ENCODE results near the gene BTBD9. TPM values are rescaled to one million over a fixed set of nuclear protein-coding genes. Genes with fewer than 3 reads are reported as not detected.
A peak's percentile ranks its signal among the peaks of the same experiment; 100 is the strongest.

BTBD9 gene
- total RNA-seq, 6 experiments from 2014 or later = 11.0 to 12.7 (median 12.5) TPM

DNA sequence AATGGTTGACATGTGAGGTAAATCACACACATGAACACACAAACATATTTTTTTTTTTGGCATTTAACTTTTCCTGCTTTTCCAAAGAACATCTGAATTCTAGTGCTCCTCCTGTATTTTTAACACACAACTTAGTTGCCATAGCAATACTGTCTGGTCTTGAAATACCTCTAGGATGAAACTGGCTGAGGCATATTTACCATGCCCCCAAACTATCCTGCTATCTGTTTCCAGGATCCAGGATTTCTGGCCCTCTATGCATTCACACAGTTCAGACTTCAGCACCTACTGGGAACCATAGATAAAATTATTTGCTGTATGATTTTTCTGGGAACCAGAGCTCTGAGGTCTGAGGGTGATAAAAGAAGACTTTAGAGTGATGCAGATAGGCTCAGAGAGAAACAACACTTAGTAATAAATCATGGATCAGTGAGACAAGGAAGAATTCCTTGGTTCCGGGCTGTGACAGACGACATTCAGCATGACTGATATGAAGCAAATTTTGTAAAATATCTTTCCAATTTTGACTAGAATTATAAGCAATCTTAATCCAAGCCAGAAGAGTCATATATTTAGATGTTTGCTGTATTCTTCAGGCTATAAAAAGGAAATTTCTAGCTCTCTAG is 359.7 kb downstream of the BTBD9 start:
- H3K9me3 Mint-ChIP-seq = no peaks in the 10 kb centered on the region
- no peak for DNase-seq
- H3K4me3 Mint-ChIP-seq = no peak overlapping the region
- no peaks in the 10 kb centered on the region for H3K27me3 Mint-ChIP-seq (ENCODE audit: insufficient read depth)
- TF ChIP-seq, protein P1, sequence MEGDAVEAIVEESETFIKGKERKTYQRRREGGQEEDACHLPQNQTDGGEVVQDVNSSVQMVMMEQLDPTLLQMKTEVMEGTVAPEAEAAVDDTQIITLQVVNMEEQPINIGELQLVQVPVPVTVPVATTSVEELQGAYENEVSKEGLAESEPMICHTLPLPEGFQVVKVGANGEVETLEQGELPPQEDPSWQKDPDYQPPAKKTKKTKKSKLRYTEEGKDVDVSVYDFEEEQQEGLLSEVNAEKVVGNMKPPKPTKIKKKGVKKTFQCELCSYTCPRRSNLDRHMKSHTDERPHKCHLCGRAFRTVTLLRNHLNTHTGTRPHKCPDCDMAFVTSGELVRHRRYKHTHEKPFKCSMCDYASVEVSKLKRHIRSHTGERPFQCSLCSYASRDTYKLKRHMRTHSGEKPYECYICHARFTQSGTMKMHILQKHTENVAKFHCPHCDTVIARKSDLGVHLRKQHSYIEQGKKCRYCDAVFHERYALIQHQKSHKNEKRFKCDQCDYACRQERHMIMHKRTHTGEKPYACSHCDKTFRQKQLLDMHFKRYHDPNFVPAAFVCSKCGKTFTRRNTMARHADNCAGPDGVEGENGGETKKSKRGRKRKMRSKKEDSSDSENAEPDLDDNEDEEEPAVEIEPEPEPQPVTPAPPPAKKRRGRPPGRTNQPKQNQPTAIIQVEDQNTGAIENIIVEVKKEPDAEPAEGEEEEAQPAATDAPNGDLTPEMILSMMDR (IDR thresholded peaks at IDR 0.05) = no peak
- peaks cover 5% of the 10 kb centered on the region; the same call in 1 of the 2 replicates for H3K36me3 Mint-ChIP-seq (ENCODE audit: low read depth)
- peaks cover 41% of the 10 kb centered on the region for H3K4me1 Mint-ChIP-seq (ENCODE audit: low read depth)
- no peak overlapping the region for H3K27ac Mint-ChIP-seq

DNA sequence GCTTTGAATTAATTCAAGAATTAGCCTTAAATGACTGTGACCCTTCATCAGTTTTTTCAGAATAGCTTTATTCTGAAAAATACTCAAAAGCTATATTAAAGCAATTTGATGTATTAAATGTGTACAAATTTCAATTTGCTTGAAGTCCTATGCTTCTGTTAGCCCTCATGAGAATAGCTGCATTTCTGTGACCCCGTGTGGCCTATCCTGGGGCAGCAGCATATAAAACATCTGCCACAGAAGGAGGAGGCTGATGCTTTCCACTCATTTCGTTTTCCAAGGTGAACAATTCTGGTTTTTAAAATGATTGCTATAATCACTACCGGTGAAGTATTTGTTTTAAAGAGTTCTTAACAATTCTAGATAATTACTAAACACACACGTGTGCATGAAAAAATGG is 360.3 kb downstream of the BTBD9 start:
- Mint-ChIP-seq H3K4me3 (no peak overlapping the region), H3K27ac (no peak overlapping the region), H3K9me3 (no peaks in the 10 kb centered on the region), H3K4me1 (ENCODE audit: low read depth) (peaks cover 38% of the 10 kb centered on the region), H3K36me3 (ENCODE audit: low read depth) (0 out of 2 replicates have a peak, but pooled peaks cover 4% of the 10 kb centered on the region), H3K27me3 (ENCODE audit: insufficient read depth) (no peaks in the 10 kb centered on the region)
- TF ChIP-seq, protein P1 (IDR thresholded peaks at IDR 0.05) = peak; percentile 12; the same call in 1 of the 2 replicates
- DNase-seq = no peak

DNA sequence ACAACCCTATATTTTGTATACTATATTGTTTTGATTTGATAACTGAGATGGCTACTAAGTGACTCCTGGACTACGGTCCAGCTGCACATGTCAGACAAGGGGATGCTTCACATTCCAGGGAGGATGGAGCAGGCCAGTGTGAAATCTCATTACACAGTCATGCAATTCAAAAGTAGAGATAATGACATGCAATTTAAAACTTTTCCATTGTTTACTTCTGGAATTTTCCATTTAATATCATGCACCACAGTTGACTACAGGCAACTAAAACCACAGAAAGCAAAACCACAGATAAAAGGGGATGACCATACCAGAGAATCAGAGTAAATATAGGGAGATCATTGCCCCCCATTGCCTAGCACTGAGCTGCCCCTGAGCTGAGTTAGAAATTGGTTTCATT is 366.4 kb downstream of the BTBD9 start:
- H3K27ac Mint-ChIP-seq = peak overlapping the region; percentile 53
- DNase-seq = peak; percentile 59
- H3K27me3 Mint-ChIP-seq (ENCODE audit: insufficient read depth) = no peaks in the 10 kb centered on the region
- peaks cover 58% of the 10 kb centered on the region for H3K4me1 Mint-ChIP-seq (ENCODE audit: low read depth)
- TF ChIP-seq, protein P1 (IDR thresholded peaks at IDR 0.05) = no peak
- H3K4me3 Mint-ChIP-seq = peak overlapping the region; percentile 5; the same call in 1 of the 2 replicates
- H3K9me3 Mint-ChIP-seq = no peaks in the 10 kb centered on the region
- H3K36me3 Mint-ChIP-seq (ENCODE audit: low read depth) = no peaks in the 10 kb centered on the region; the same call in 1 of the 2 replicates

DNA sequence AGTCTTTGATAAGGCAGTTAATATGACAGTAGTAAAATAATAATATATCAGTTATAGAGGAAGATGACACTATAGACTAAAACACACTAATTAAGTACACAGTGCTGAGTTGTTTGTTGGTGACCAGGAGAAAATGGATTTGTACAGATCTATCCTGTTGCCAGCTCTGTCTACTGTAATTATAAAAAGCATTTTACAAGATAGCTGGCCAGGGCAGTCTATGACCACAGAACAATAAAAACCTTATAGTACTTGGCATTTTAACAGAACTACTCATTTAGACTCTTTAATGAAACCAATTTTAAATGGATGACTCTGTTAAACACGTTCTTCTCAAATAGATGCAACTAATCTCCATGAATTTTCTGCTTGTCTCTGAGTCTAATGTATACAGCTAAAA is 367.5 kb downstream of the BTBD9 start:
- TF ChIP-seq, protein P1 (IDR thresholded peaks at IDR 0.05) = no peak
- H3K4me3 Mint-ChIP-seq = 0 out of 2 replicates have a peak overlapping the region, but pooled peaks have one; percentile 5

DNA sequence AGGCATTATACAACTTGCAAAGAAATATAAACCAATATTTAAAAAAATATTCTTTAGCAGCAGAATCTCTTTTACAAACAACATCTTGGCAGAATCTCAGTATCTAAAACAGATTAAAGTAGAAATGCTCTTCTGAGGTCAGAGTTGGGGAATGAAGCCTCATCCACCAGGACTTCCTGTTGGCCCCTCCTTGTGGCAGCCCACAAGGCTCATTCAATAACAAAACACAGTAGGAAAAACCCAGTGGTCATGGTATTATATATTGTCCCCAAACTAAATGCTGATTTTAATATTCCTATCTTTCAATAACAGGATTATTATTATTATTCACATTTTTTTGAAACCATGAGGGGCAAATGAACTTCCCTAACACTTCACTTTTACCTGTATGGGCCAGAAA is 368.6 kb downstream of the BTBD9 start:
- Mint-ChIP-seq H3K9me3 (no peaks in the 10 kb centered on the region), H3K36me3 (ENCODE audit: low read depth) (no peaks in the 10 kb centered on the region; the same call in none of the 2 replicates), H3K4me1 (ENCODE audit: low read depth) (peaks cover 80% of the 10 kb centered on the region), H3K4me3 (no peak overlapping the region), H3K27ac (no peak overlapping the region), H3K27me3 (ENCODE audit: insufficient read depth) (no peaks in the 10 kb centered on the region)
- TF ChIP-seq, protein P1 (IDR thresholded peaks at IDR 0.05) = peak; percentile 30; the same call in 1 of the 2 replicates
- DNase-seq = no peak

More for the DNA sequence above, 367.5 kb downstream of the BTBD9 start:
- H3K27me3 Mint-ChIP-seq (ENCODE audit: insufficient read depth) = no peaks in the 10 kb centered on the region
- H3K9me3 Mint-ChIP-seq = no peaks in the 10 kb centered on the region
- no peaks in the 10 kb centered on the region; the same call in none of the 2 replicates for H3K36me3 Mint-ChIP-seq (ENCODE audit: low read depth)
- peaks cover 68% of the 10 kb centered on the region for H3K4me1 Mint-ChIP-seq (ENCODE audit: low read depth)
- H3K27ac Mint-ChIP-seq = peak overlapping the region; percentile 40; the same call in 1 of the 2 replicates
- peak; percentile 31 for DNase-seq
